Gastrocnemius medialis (tissue), 4 donors: Measurements from ENCODE around the gene JAG2. TPM values are rescaled to one million over a fixed set of nuclear protein-coding genes. Genes with fewer than 3 reads are reported as not detected.

ENCODE experiments used
- ATAC-seq, 2 donors: fragments of 150-250 bp; one replicate each; pipeline ENCODE4 v1.9.1; 2016
- DNase-seq, 2 donors: peaks; one replicate each; pipeline ENCODE4 v3.0.0-alpha.2; 2019
- H3K27ac ChIP-seq, 4 donors: fragments of 200-600 bp; sonication (generic); 1 replicate in 1 of 4; 2 replicates in 3 of 4; pipeline ENCODE4 v1.5.1; 2016 to 2018; ENCODE audit warnings: mild to moderate bottlenecking in 2 of 4, moderate library complexity in 1 of 4
- H3K27me3 ChIP-seq, 3 donors: fragments of 200-600 bp; sonication (generic) in 2 of 3; 1 replicate in 1 of 3; 2 replicates in 2 of 3; pipeline versions ENCODE4 v1.5.1 to v1.6.0; 2016 to 2019; ENCODE audit warnings: mild to moderate bottlenecking in 1 of 3, moderate library complexity in 1 of 3
- H3K36me3 ChIP-seq, 2 donors: fragments of 200-600 bp; sonication (generic) in 1 of 2; one replicate each; pipeline ENCODE4 v1.5.1; 2017 to 2018
- H3K4me1 ChIP-seq, 2 donors: fragments of 200-600 bp; sonication (generic) in 1 of 2; one replicate each; pipeline ENCODE4 v1.5.1; 2016 to 2017; ENCODE audit warnings: mild to moderate bottlenecking in 2 of 2
- H3K4me3 ChIP-seq, 4 donors: fragments of 200-600 bp; sonication (generic) in 3 of 4; 1 replicate in 1 of 4; 2 replicates in 3 of 4; pipeline ENCODE4 v1.5.1; 2016 to 2019; ENCODE audit warnings: mild to moderate bottlenecking in 2 of 4
- H3K9me3 ChIP-seq, 3 donors: fragments of 200-600 bp; sonication (generic) in 2 of 3; 1 replicate in 1 of 3; 2 replicates in 2 of 3; pipeline ENCODE4 v1.5.1; 2016 to 2019
- CTCF ChIP-seq, 5 experiments: fragments of 450-650 bp in 3 of 5; fragments of 200-600 bp in 2 of 5; sonication (generic) in 2 of 5; IDR thresholded peaks in 4 of 5; conservative IDR thresholded peaks in 1 of 5; 1 replicate in 4 of 5; 2 replicates in 1 of 5; pipeline ENCODE4 v1.5.1; 2016 to 2019; ENCODE audit warnings: antibody characterized with exemption in 5 of 5, mild to moderate bottlenecking in 3 of 5, moderate library complexity in 3 of 5
- POLR2A ChIP-seq, 2 donors: fragments of 450-650 bp; IDR thresholded peaks; one replicate each; pipeline ENCODE4 v1.6.1; 2017; ENCODE audit warnings: antibody characterized with exemption in 2 of 2, mild to moderate bottlenecking in 2 of 2, moderate library complexity in 2 of 2
- in situ Hi-C, 4 donors: fragments of 200-750 bp; cut with MboI; loops; one replicate each; pipeline versions ENCODE4 v1.15.0 to v1.8.0; 2017; ENCODE audit warnings: low sequenced_read_pairs in 4 of 4
- intact Hi-C: fragments of 100-400 bp; cut with DNase I; formaldehyde crosslinking; loops from one replicate; pipeline ENCODE4 v1.15.1; 2023; ENCODE audit warnings: low total_unique reads
- total RNA-seq, 4 donors: library from RNA; depleted of rRNA; stranded (reverse); fragments of >200 nt; gene quantifications; one replicate each; pipeline versions ENCODE4 v1.1.0 to v1.2.3, GENCODE V29; 2016

The JAG2 gene
- total RNA-seq, 4 donors from 2014 or later, result 8.0 to 17.9 (median 15.7) TPM

- intact Hi-C loops, result no loop called here
- in situ Hi-C loops, result no loop called here
- Histone ChIP-seq H3K9me3 (peaks cover 0 to 5% (median 0%) of the 10 kb centered on the region in 3 donors), H3K36me3 (peaks cover 0 to 50% of the 10 kb centered on the region in 2 donors), H3K4me3 (no peak overlapping the region), H3K27ac (no peak overlapping the region), H3K4me1 (no peaks in the 10 kb centered on the region), H3K27me3 (no peaks in the 10 kb centered on the region)
- no peak for TF ChIP-seq POLR2A (IDR thresholded peaks at IDR 0.05)
- TF ChIP-seq CTCF (IDR thresholded peaks at IDR 0.05 in 4 of 5, conservative IDR thresholded peaks at IDR 0.05 in 1 of 5), result no peak
- DNase-seq, result no peak
- ATAC-seq, result no peak
Measured at GRCh38 chr14:105140581-105140980, 28.0 kb downstream of the JAG2 start.

GRCh38 chr14:105139831-105140239, 28.7 kb downstream of the JAG2 start:
- Histone ChIP-seq H3K4me3 (no peak overlapping the region), H3K27me3 (no peaks in the 10 kb centered on the region), H3K4me1 (no peaks in the 10 kb centered on the region), H3K36me3 (peaks cover 0 to 43% of the 10 kb centered on the region in 2 donors), H3K27ac (no peak overlapping the region), H3K9me3 (peaks cover 0 to 5% (median 0%) of the 10 kb centered on the region in 3 donors)
- in situ Hi-C loops, result no loop called here
- TF ChIP-seq CTCF (IDR thresholded peaks at IDR 0.05 in 4 of 5, conservative IDR thresholded peaks at IDR 0.05 in 1 of 5) (no peak), POLR2A (IDR thresholded peaks at IDR 0.05) (no peak)
- intact Hi-C loops, result no loop called here
- DNase-seq (no peak), ATAC-seq (no peak)

GRCh38 chr14:105139212-105139825, 29.3 kb downstream of the JAG2 start:
- H3K4me1 ChIP-seq, result no peaks in the 10 kb centered on the region
- H3K4me3 ChIP-seq, result no peak overlapping the region
- DNase-seq, result no peak
- peaks cover 0 to 5% (median 0%) of the 10 kb centered on the region in 3 donors for H3K9me3 ChIP-seq
- no peaks in the 10 kb centered on the region for H3K27me3 ChIP-seq
- no peak for ATAC-seq
- intact Hi-C loops (no loop called here), in situ Hi-C loops (no loop called here)
- TF ChIP-seq CTCF (IDR thresholded peaks at IDR 0.05 in 4 of 5, conservative IDR thresholded peaks at IDR 0.05 in 1 of 5), result no peak
- TF ChIP-seq POLR2A (IDR thresholded peaks at IDR 0.05), result no peak
- H3K36me3 ChIP-seq, result peaks cover 0 to 39% of the 10 kb centered on the region in 2 donors
- H3K27ac ChIP-seq, result no peak overlapping the region

- ATAC-seq, result no peak
- Histone ChIP-seq H3K4me1 (no peaks in the 10 kb centered on the region), H3K27ac (no peak overlapping the region), H3K27me3 (no peaks in the 10 kb centered on the region), H3K9me3 (peaks cover 0 to 5% (median 0%) of the 10 kb centered on the region in 3 donors), H3K4me3 (no peak overlapping the region), H3K36me3 (peaks cover 0 to 36% of the 10 kb centered on the region in 2 donors)
- no peak for DNase-seq
- intact Hi-C loops, result no loop called here
- in situ Hi-C loops, result no loop called here
- TF ChIP-seq CTCF (IDR thresholded peaks at IDR 0.05 in 4 of 5, conservative IDR thresholded peaks at IDR 0.05 in 1 of 5), result no peak
- no peak for TF ChIP-seq POLR2A (IDR thresholded peaks at IDR 0.05)
Measured at GRCh38 chr14:105138551-105139111, 29.9 kb downstream of the JAG2 start.
